Esophagus squamous epithelium (tissue), 5 donors: ENCODE data around the gene CCDC61. TPM values are rescaled to one million over a fixed set of nuclear protein-coding genes. Genes with fewer than 3 reads are reported as not detected.

Source experiments
- DNase-seq: peaks from one replicate; lab custom pipeline; 2025; lab: John Stamatoyannopoulos, UW
- H3K27ac ChIP-seq, 4 donors: fragments of 200-600 bp; sonication (generic); one replicate each; pipeline ENCODE4 v1.5.1; 2016 to 2019; ENCODE audit warnings: mild to moderate bottlenecking in 1 of 4
- H3K27me3 ChIP-seq, 4 donors: fragments of 200-600 bp; sonication (generic); 1 replicate in 3 of 4; 2 replicates in 1 of 4; pipeline versions ENCODE4 v1.5.1 to v1.6.0; 2017 to 2021; ENCODE audit warnings: antibody characterized with exemption in 1 of 4
- H3K36me3 ChIP-seq, 3 donors: fragments of 200-600 bp; sonication (generic); one replicate each; pipeline ENCODE4 v1.5.1; 2016 to 2019
- H3K4me1 ChIP-seq, 3 donors: fragments of 200-600 bp; sonication (generic); one replicate each; pipeline ENCODE4 v1.5.1; 2017 to 2019
- H3K4me3 ChIP-seq, 4 donors: fragments of 200-600 bp; sonication (generic); 1 replicate in 3 of 4; 2 replicates in 1 of 4; pipeline ENCODE4 v1.5.1; 2016 to 2019; ENCODE audit warnings: mild to moderate bottlenecking in 2 of 4, moderate library complexity in 1 of 4
- H3K9me3 ChIP-seq, 3 donors: fragments of 200-600 bp; sonication (generic); one replicate each; pipeline ENCODE4 v1.5.1; 2016 to 2019
- POLR2A ChIP-seq, 4 donors: fragments of 450-650 bp; IDR thresholded peaks; one replicate each; pipeline ENCODE4 v1.6.1; 2017; ENCODE audit warnings: antibody characterized with exemption in 4 of 4, mild to moderate bottlenecking in 4 of 4, moderate library complexity in 3 of 4
- WGBS, 2 donors: methylation state at CpG; one replicate each; pipeline ENCODE4 v1.1.5; 2018; 5-methylcytosine and 5-hydroxymethylcytosine counted together
- intact Hi-C: fragments of 100-400 bp; cut with DNase I; formaldehyde crosslinking; loops from one replicate; pipeline ENCODE4 v1.15.0; 2022
- total RNA-seq, 4 donors: library from RNA; depleted of rRNA; stranded (reverse); fragments of >200 nt; gene quantifications; one replicate each; pipeline ENCODE4 v1.1.0, GENCODE V29; 2016
- TF ChIP-seq, protein P1 (sequence below), 6 experiments: fragments of 450-650 bp in 4 of 6; fragments of 200-600 bp in 2 of 6; sonication (generic) in 2 of 6; IDR thresholded peaks; one replicate each; pipeline ENCODE4 v1.5.1; 2016 to 2019; ENCODE audit warnings: antibody characterized with exemption in 6 of 6, mild to moderate bottlenecking in 4 of 6, moderate library complexity in 4 of 6
- donor health status: DM: yes; HTN: yes; CAD: no.

Gene CCDC61
- total RNA-seq, 4 donors from 2014 or later = 5.9 to 9.5 (median 7.4) TPM

DNA sequence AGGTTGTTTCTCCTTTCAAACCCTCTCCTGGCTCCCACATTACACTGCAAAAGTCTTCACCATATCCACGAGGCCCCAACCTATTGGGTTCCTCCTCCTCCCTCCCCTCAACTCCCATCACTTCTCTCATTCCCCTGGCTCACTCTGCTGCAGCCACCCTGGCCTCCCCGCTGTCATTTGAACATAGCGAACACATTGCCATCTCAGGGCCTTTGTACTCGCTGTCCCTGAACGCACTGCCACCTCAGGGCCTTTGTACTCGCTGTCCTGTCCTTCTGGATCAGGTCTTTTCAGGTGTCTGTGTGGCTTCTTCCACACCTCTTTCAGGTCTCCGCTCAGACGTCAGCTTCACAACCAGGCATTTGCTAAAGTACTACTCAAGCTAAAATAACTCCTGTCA is 1.7 kb downstream of the CCDC61 start:
- TF ChIP-seq POLR2A (IDR thresholded peaks at IDR 0.05) = no peak
- TF ChIP-seq, protein P1, sequence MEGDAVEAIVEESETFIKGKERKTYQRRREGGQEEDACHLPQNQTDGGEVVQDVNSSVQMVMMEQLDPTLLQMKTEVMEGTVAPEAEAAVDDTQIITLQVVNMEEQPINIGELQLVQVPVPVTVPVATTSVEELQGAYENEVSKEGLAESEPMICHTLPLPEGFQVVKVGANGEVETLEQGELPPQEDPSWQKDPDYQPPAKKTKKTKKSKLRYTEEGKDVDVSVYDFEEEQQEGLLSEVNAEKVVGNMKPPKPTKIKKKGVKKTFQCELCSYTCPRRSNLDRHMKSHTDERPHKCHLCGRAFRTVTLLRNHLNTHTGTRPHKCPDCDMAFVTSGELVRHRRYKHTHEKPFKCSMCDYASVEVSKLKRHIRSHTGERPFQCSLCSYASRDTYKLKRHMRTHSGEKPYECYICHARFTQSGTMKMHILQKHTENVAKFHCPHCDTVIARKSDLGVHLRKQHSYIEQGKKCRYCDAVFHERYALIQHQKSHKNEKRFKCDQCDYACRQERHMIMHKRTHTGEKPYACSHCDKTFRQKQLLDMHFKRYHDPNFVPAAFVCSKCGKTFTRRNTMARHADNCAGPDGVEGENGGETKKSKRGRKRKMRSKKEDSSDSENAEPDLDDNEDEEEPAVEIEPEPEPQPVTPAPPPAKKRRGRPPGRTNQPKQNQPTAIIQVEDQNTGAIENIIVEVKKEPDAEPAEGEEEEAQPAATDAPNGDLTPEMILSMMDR (IDR thresholded peaks at IDR 0.05) = no peak
- H3K36me3 ChIP-seq = peaks cover 0 to 8% (median 0%) of the 10 kb centered on the region in 3 donors
- intact Hi-C loops = no loop called here
- no peak overlapping the region for H3K4me3 ChIP-seq
- no peak overlapping the region for H3K27ac ChIP-seq
- peaks cover 10 to 40% (median 18%) of the 10 kb centered on the region in 3 donors for H3K4me1 ChIP-seq
- no peak for DNase-seq
- no peaks in the 10 kb centered on the region for H3K9me3 ChIP-seq
- peaks cover 0 to 14% (median 0%) of the 10 kb centered on the region in 4 donors for H3K27me3 ChIP-seq
- 87 to 93% methylated on average over 8 of the region's 8 CpGs for WGBS, 2 donors

DNA sequence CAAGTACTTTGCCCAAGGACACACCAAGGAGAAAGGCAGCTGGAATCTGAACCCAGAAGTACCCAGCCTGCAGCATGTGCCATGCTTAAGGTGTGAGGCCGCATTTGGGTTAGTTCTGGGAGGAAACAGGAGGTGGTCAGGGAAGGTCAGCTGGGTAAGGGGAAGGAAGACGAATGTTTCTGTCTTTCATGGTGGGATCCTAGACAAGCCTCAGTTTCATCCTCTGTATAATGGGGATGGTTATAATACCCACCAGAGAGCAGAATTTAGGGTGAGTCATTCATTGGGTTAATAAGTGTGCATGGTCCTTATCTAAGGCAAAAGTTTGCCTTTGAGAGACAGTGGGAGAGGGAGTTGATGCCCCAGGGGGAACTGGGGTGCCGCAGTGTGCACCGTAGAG is 3.6 kb downstream of the CCDC61 start:
- 90 to 95% methylated on average over 2 to 4 of the region's 4 CpGs for WGBS, 2 donors
- Histone ChIP-seq H3K9me3 (no peaks in the 10 kb centered on the region), H3K4me3 (no peak overlapping the region), H3K27ac (no peak overlapping the region), H3K4me1 (peaks cover 10 to 40% (median 18%) of the 10 kb centered on the region in 3 donors), H3K36me3 (peaks cover 0 to 21% (median 0%) of the 10 kb centered on the region in 3 donors), H3K27me3 (peaks cover 0 to 14% (median 0%) of the 10 kb centered on the region in 4 donors)
- no peak for DNase-seq
- TF ChIP-seq, protein P1 (IDR thresholded peaks at IDR 0.05) = no peak
- TF ChIP-seq POLR2A (IDR thresholded peaks at IDR 0.05) = no peak
- intact Hi-C loops = no loop called here

DNA sequence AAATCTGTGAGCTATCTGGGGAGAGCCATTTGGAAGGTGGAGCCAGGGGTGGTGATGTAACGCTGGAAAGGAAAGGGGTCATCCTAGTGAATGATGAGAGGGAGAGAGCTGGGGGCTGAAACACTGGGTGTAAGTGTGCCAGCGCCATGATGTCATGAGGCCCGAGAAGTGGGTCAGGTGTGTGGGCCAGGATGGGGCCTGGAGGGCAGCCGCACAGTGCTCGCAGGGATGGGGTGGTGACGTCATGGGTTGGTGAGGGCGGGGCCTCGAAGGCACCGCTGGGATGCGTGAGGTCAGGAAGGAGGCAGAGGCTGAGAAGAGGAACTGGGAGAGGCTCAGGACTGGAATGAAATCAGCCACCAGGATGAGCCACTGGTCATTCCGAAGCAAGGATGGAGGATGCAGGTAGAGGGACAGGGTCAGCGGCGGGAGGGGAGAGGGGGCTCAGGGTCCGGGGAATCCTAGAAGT is 4.4 kb downstream of the CCDC61 start:
- Histone ChIP-seq H3K27me3 (peaks cover 0 to 14% (median 0%) of the 10 kb centered on the region in 4 donors), H3K4me3 (peak overlapping the region in 1 of 4 donors; percentile 21), H3K36me3 (peaks cover 0 to 29% (median 0%) of the 10 kb centered on the region in 3 donors), H3K9me3 (no peaks in the 10 kb centered on the region), H3K27ac (no peak overlapping the region), H3K4me1 (peaks cover 10 to 35% (median 18%) of the 10 kb centered on the region in 3 donors)
- TF ChIP-seq, protein P1 (IDR thresholded peaks at IDR 0.05) = no peak
- no peak for TF ChIP-seq POLR2A (IDR thresholded peaks at IDR 0.05)
- intact Hi-C loops = no loop called here
- no peak for DNase-seq
- 19 to 26% methylated on average over 14 of the region's 14 CpGs for WGBS, 2 donors

DNA sequence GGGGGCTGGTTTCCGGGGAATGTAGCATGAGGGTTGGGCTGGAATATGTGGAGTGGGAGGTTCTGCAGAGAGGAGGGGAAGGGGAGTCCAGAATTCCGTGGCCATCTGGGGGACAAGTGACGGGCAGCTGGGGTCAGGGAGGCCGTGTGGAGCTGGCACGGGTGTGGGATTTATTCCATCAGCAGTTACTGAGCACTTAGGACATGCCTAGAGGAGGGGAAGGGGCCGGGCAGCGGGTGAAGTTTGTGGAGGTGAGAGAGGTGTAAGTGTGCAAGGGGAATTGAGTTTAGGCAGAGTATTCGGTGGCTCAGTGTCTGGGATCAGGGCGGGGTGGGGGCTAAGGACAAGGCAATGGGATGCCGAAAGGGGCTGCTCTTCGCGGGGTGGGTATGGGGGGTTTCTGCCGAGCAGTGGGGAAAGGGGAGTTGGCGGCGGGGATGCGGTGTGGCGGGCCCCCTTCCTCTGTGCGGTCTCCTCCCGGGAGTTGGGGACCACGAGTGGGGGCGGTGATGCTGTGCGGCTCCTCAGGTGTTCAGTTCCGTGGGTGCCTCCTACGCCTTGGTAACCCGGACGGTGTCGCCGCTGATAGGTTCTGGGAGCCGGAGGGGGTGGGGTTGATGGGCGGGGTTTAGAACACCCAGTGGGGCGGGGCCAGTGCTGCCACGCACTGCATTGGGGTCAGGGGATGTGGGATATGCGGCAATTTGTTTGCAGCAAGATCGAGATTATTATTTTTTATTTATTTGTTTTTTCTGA is 5.4 kb downstream of the CCDC61 start:
- Histone ChIP-seq H3K27ac (no peak overlapping the region), H3K4me1 (peaks cover 10 to 33% (median 16%) of the 10 kb centered on the region in 3 donors), H3K36me3 (peaks cover 0 to 35% (median 0%) of the 10 kb centered on the region in 3 donors), H3K9me3 (no peaks in the 10 kb centered on the region), H3K27me3 (peaks cover 0 to 14% (median 0%) of the 10 kb centered on the region in 4 donors), H3K4me3 (peak overlapping the region in 3 of 4 donors; percentile 24 to 48 (median 28))
- intact Hi-C loops = no loop called here
- WGBS, 2 donors = 7 to 12% methylated on average over 26 to 33 of the region's 34 CpGs
- TF ChIP-seq POLR2A (IDR thresholded peaks at IDR 0.05) = no peak
- TF ChIP-seq, protein P1 (IDR thresholded peaks at IDR 0.05) = no peak
- no peak for DNase-seq

DNA sequence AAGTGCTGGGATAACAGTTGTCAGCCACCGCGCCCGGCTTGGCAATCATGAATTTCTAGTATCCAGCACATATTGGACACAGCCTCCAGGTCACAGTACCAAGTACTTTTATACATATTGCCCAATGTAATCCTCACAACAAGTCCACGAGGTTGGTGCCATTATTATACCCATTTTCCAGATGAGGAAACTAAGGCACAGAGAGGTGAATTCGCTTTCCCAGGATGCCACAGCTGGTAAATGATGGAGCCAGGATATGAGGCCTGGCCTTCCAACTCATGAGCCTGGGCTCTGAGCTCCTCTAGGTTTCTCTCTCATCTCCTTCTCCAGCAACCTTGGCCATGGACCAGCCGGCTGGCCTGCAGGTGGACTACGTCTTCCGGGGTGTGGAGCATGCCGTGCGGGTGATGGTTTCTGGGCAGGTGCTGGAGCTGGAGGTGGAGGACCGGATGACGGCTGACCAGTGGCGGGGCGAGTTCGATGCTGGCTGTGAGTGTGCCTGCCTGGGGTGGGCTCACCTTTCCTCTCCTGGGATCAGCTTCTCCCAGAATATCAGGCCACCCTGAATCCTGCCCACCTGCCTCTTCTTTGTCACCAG is 7.5 kb downstream of the CCDC61 start:
- no peak for DNase-seq
- no peak overlapping the region for H3K4me3 ChIP-seq
- TF ChIP-seq, protein P1 (IDR thresholded peaks at IDR 0.05) = no peak
- TF ChIP-seq POLR2A (IDR thresholded peaks at IDR 0.05) = no peak
- peaks cover 0 to 14% (median 0%) of the 10 kb centered on the region in 4 donors for H3K27me3 ChIP-seq
- H3K9me3 ChIP-seq = no peaks in the 10 kb centered on the region
- peaks cover 4 to 22% (median 11%) of the 10 kb centered on the region in 3 donors for H3K4me1 ChIP-seq
- H3K27ac ChIP-seq = no peak overlapping the region
- peaks cover 0 to 49% (median 0%) of the 10 kb centered on the region in 3 donors for H3K36me3 ChIP-seq
- WGBS, 2 donors = 96 to 97% methylated on average over 8 to 12 of the region's 15 CpGs
- intact Hi-C loops = no loop called here
